Memory B cell (primary cell): ENCODE results near the gene GNLY.
"Not testable (repeated sequence)": the region's sequence is repeated elsewhere in the genome, so short reads cannot be mapped to it uniquely, and the experiment has no call there.

Experiments
- ATAC-seq: fragments of 150-1000 bp; cut with Tn5 transposase; 2 replicates; pipeline ENCODE4 v1.10.0; 2021; ENCODE audit warnings: low read depth, mild to moderate bottlenecking, moderate library complexity
- DNase-seq, 2 donors: peaks; one replicate each; pipeline ENCODE4 v3.0.0; 2022; ENCODE audit warnings: low spot score in 2 of 2
- H3K27ac Mint-ChIP-seq: one replicate; pipeline ENCODE4 v1.8.0; 2022; ENCODE audit warnings: mild to moderate bottlenecking, moderate library complexity, mixed read lengths
- H3K27me3 Mint-ChIP-seq: one replicate; pipeline ENCODE4 v1.8.0; 2022; ENCODE audit warnings: mixed read lengths
- H3K36me3 Mint-ChIP-seq: one replicate; pipeline ENCODE4 v1.8.0; 2022; ENCODE audit warnings: mild to moderate bottlenecking, mixed read lengths
- H3K4me1 Mint-ChIP-seq: one replicate; pipeline ENCODE4 v1.8.0; 2022; ENCODE audit warnings: mixed read lengths
- H3K4me3 Mint-ChIP-seq: one replicate; pipeline ENCODE4 v1.8.0; 2022; ENCODE audit warnings: mild to moderate bottlenecking, moderate library complexity, mixed read lengths
- H3K9me3 Mint-ChIP-seq: one replicate; pipeline ENCODE4 v1.8.0; 2022; ENCODE audit warnings: mixed read lengths

GNLY gene

GRCh38 chr2:85694052-85695025, at the start of gene GNLY:
TSS of gene GNLY (plus strand) at chr2:85694358. CDS start at chr2:85694419, 61 bp downstream.
- ATAC-seq (no peak), DNase-seq (no peak)
- H3K9me3 Mint-ChIP-seq: no peaks in the 10 kb centered on the region
- peaks cover 4% of the 10 kb centered on the region for H3K27me3 Mint-ChIP-seq
- no peak within 1 kb of the TSS for H3K4me3 Mint-ChIP-seq
- H3K36me3 Mint-ChIP-seq: no peaks in the 10 kb centered on the region
- peaks cover 4% of the 10 kb centered on the region for H3K4me1 Mint-ChIP-seq
- no peak within 1 kb of the TSS for H3K27ac Mint-ChIP-seq

GRCh38 chr2:85644909-85645308, 49.2 kb upstream of the GNLY start:
- Mint-ChIP-seq H3K27ac (no peak overlapping the region), H3K4me3 (no peak overlapping the region), H3K36me3 (peaks cover 39% of the 10 kb centered on the region), H3K27me3 (no peaks in the 10 kb centered on the region), H3K9me3 (no peaks in the 10 kb centered on the region), H3K4me1 (peaks cover 14% of the 10 kb centered on the region)
- no peak for ATAC-seq
- DNase-seq: no peak

GRCh38 chr2:85646166-85646565, 48.0 kb upstream of the GNLY start:
- Mint-ChIP-seq H3K4me1 (peaks cover 14% of the 10 kb centered on the region), H3K36me3 (peaks cover 34% of the 10 kb centered on the region), H3K27me3 (no peaks in the 10 kb centered on the region), H3K27ac (no peak overlapping the region), H3K4me3 (no peak overlapping the region), H3K9me3 (no peaks in the 10 kb centered on the region)
- DNase-seq (no peak), ATAC-seq (no peak)

- H3K27me3 Mint-ChIP-seq: no peaks in the 10 kb centered on the region
Measured at GRCh38 chr2:85647823-85648526, 46.2 kb upstream of the GNLY start.

GRCh38 chr2:85648619-85649018, 45.5 kb upstream of the GNLY start:
- peak; percentile 48 for ATAC-seq
- peaks cover 31% of the 10 kb centered on the region for H3K36me3 Mint-ChIP-seq
- H3K27ac Mint-ChIP-seq: no peak overlapping the region
- no peak overlapping the region for H3K4me3 Mint-ChIP-seq
- no peaks in the 10 kb centered on the region for H3K9me3 Mint-ChIP-seq
- no peaks in the 10 kb centered on the region for H3K27me3 Mint-ChIP-seq
- peak; percentile 28 to 34 for DNase-seq
- H3K4me1 Mint-ChIP-seq: peaks cover 14% of the 10 kb centered on the region

More at GRCh38 chr2:85647823-85648526, 46.2 kb upstream of the GNLY start:
- peak; percentile 98 for ATAC-seq
- no peak overlapping the region for H3K27ac Mint-ChIP-seq
- peaks cover 28% of the 10 kb centered on the region for H3K36me3 Mint-ChIP-seq
- DNase-seq: peak; percentile 56 to 57
- peak overlapping the region; percentile 18 for H3K4me3 Mint-ChIP-seq
- H3K9me3 Mint-ChIP-seq: no peaks in the 10 kb centered on the region
- peaks cover 14% of the 10 kb centered on the region for H3K4me1 Mint-ChIP-seq

GRCh38 chr2:85649201-85650190, 44.7 kb upstream of the GNLY start:
- Mint-ChIP-seq H3K36me3 (peaks cover 33% of the 10 kb centered on the region), H3K27ac (no peak overlapping the region), H3K4me1 (peaks cover 14% of the 10 kb centered on the region), H3K9me3 (no peaks in the 10 kb centered on the region), H3K27me3 (no peaks in the 10 kb centered on the region), H3K4me3 (no peak overlapping the region)
- DNase-seq: no peak
- ATAC-seq: no peak

- DNase-seq: no peak
- H3K27ac Mint-ChIP-seq: no peak overlapping the region
- ATAC-seq: no peak
- no peak overlapping the region for H3K4me3 Mint-ChIP-seq
- H3K9me3 Mint-ChIP-seq: no peaks in the 10 kb centered on the region
- peaks cover 33% of the 10 kb centered on the region for H3K36me3 Mint-ChIP-seq
- H3K27me3 Mint-ChIP-seq: no peaks in the 10 kb centered on the region
- peaks cover 14% of the 10 kb centered on the region for H3K4me1 Mint-ChIP-seq
Measured at GRCh38 chr2:85650456-85650855, 43.7 kb upstream of the GNLY start.

- no peaks in the 10 kb centered on the region for H3K9me3 Mint-ChIP-seq
- no peak for ATAC-seq
- peaks cover 14% of the 10 kb centered on the region for H3K4me1 Mint-ChIP-seq
- H3K27ac Mint-ChIP-seq: no peak overlapping the region
- no peaks in the 10 kb centered on the region for H3K27me3 Mint-ChIP-seq
- H3K4me3 Mint-ChIP-seq: no peak overlapping the region
- no peak for DNase-seq
- H3K36me3 Mint-ChIP-seq: peaks cover 33% of the 10 kb centered on the region
Measured at GRCh38 chr2:85651097-85651496, 43.1 kb upstream of the GNLY start.

GRCh38 chr2:85652056-85652455, 42.1 kb upstream of the GNLY start:
- H3K9me3 Mint-ChIP-seq: no peaks in the 10 kb centered on the region
- H3K36me3 Mint-ChIP-seq: peaks cover 38% of the 10 kb centered on the region
- peaks cover 14% of the 10 kb centered on the region for H3K4me1 Mint-ChIP-seq
- ATAC-seq (no peak), DNase-seq (no peak)
- H3K4me3 Mint-ChIP-seq: no peak overlapping the region
- no peaks in the 10 kb centered on the region for H3K27me3 Mint-ChIP-seq
- H3K27ac Mint-ChIP-seq: no peak overlapping the region

- Mint-ChIP-seq H3K36me3 (peaks cover 37% of the 10 kb centered on the region), H3K4me3 (no peak overlapping the region)
Measured at GRCh38 chr2:85653996-85654395, 40.2 kb upstream of the GNLY start.

GRCh38 chr2:85655961-85656417, 38.2 kb upstream of the GNLY start:
- peaks cover 29% of the 10 kb centered on the region for H3K36me3 Mint-ChIP-seq
- H3K9me3 Mint-ChIP-seq: no peaks in the 10 kb centered on the region
- H3K4me1 Mint-ChIP-seq: no peaks in the 10 kb centered on the region
- no peak overlapping the region for H3K4me3 Mint-ChIP-seq
- H3K27me3 Mint-ChIP-seq: no peaks in the 10 kb centered on the region
- H3K27ac Mint-ChIP-seq: no peak overlapping the region
- ATAC-seq: no peak
- DNase-seq: no peak

More at GRCh38 chr2:85653996-85654395, 40.2 kb upstream of the GNLY start:
- ATAC-seq (no peak), DNase-seq (no peak)
- Mint-ChIP-seq H3K9me3 (no peaks in the 10 kb centered on the region), H3K27ac (no peak overlapping the region), H3K4me1 (peaks cover 3% of the 10 kb centered on the region), H3K27me3 (no peaks in the 10 kb centered on the region)

GRCh38 chr2:85656468-85656867, 37.7 kb upstream of the GNLY start:
- H3K9me3 Mint-ChIP-seq: no peaks in the 10 kb centered on the region
- peaks cover 29% of the 10 kb centered on the region for H3K36me3 Mint-ChIP-seq
- H3K4me3 Mint-ChIP-seq: no peak overlapping the region
- no peaks in the 10 kb centered on the region for H3K27me3 Mint-ChIP-seq
- DNase-seq (no peak), ATAC-seq (no peak)
- no peaks in the 10 kb centered on the region for H3K4me1 Mint-ChIP-seq
- H3K27ac Mint-ChIP-seq: no peak overlapping the region

- not testable (repeated sequence) for H3K4me1 Mint-ChIP-seq, H3K27me3 Mint-ChIP-seq, H3K9me3 Mint-ChIP-seq, H3K4me3 Mint-ChIP-seq, H3K27ac Mint-ChIP-seq, ATAC-seq, DNase-seq
- peaks cover 25% of the 10 kb centered on the region for H3K36me3 Mint-ChIP-seq
Measured at GRCh38 chr2:85657399-85657798, 36.8 kb upstream of the GNLY start.
